ENCODE results near the gene HOXB3. TPM values are rescaled to one million over a fixed set of nuclear protein-coding genes. Genes with fewer than 3 reads are reported as not detected.
A peak's percentile ranks its signal among the peaks of the same experiment; 100 is the strongest.

The HOXB3 gene
- total RNA-seq, 4 donors from 2014 or later: 2.5 to 11.1 (median 5.8) TPM

GRCh38 chr17:48577946-48578615, 12.0 kb downstream of the HOXB3 start, which contains the start of gene HOXB4:
Gene HOXB4 (minus strand): TSS chr17:48578350. CDS start chr17:48578319, 31 bp downstream.
- no peak for DNase-seq
- Histone ChIP-seq H3K9me3 (no peaks in the 10 kb centered on the region), H3K27ac (peak within 1 kb of the TSS; percentile 88 to 96 (median 92)), H3K4me3 (peak within 1 kb of the TSS; percentile 49 to 83 (median 61)), H3K27me3 (peaks cover 0 to 100% (median 6%) of the 10 kb centered on the region in 4 donors), H3K4me1 (peaks cover 0 to 95% (median 49%) of the 10 kb centered on the region in 3 donors), H3K36me3 (no peaks in the 10 kb centered on the region)
- WGBS, 2 donors: 1 to 2% methylated on average over 22 to 26 of the region's 58 CpGs
- intact Hi-C loops (cut with DNase I): loop anchor here (5.0 kb wide), 1 partner anchor 36 kb away; no protein-coding TSS in a partner anchor
- peak in 1 of 4 donors; percentile 38 for TF ChIP-seq POLR2A (IDR thresholded peaks at IDR 0.05)
- no peak for TF ChIP-seq CTCF (IDR thresholded peaks at IDR 0.05)

GRCh38 chr17:48577330-48577945, 12.6 kb downstream of the HOXB3 start:
- Histone ChIP-seq H3K36me3 (no peaks in the 10 kb centered on the region), H3K9me3 (no peaks in the 10 kb centered on the region), H3K4me3 (peak overlapping the region; percentile 49 to 83 (median 61)), H3K27me3 (peaks cover 0 to 100% (median 6%) of the 10 kb centered on the region in 4 donors), H3K4me1 (peaks cover 0 to 95% (median 51%) of the 10 kb centered on the region in 3 donors), H3K27ac (peak overlapping the region; percentile 88 to 96 (median 92))
- 4 to 13% methylated on average over 7 to 8 of the region's 19 CpGs for WGBS, 2 donors
- intact Hi-C loops (cut with DNase I): loop anchor here (5.0 kb wide), 1 partner anchor 35 kb away; no protein-coding TSS in a partner anchor
- TF ChIP-seq CTCF (IDR thresholded peaks at IDR 0.05): no peak
- TF ChIP-seq POLR2A (IDR thresholded peaks at IDR 0.05): no peak
- no peak for DNase-seq

GRCh38 chr17:48576479-48577309, 13.3 kb downstream of the HOXB3 start:
- WGBS, 2 donors: 3 to 10% methylated on average over 9 to 17 of the region's 43 CpGs
- Histone ChIP-seq H3K27ac (peak overlapping the region; percentile 88 to 96 (median 92)), H3K4me1 (peaks cover 0 to 95% (median 56%) of the 10 kb centered on the region in 3 donors), H3K27me3 (peaks cover 0 to 100% (median 6%) of the 10 kb centered on the region in 4 donors), H3K9me3 (no peaks in the 10 kb centered on the region), H3K36me3 (no peaks in the 10 kb centered on the region), H3K4me3 (peak overlapping the region; percentile 49 to 83 (median 61))
- TF ChIP-seq CTCF (IDR thresholded peaks at IDR 0.05) (no peak), POLR2A (IDR thresholded peaks at IDR 0.05) (peak in 2 of 4 donors; percentile 36 to 47)
- intact Hi-C loops (cut with DNase I): loop anchor here (5.0 kb wide), 1 partner anchor 34 kb away; no protein-coding TSS in a partner anchor
- no peak for DNase-seq

- no peaks in the 10 kb centered on the region for H3K9me3 ChIP-seq
- H3K4me1 ChIP-seq: peaks cover 0 to 94% (median 50%) of the 10 kb centered on the region in 3 donors
- TF ChIP-seq CTCF (IDR thresholded peaks at IDR 0.05) (no peak), POLR2A (IDR thresholded peaks at IDR 0.05) (no peak)
- H3K4me3 ChIP-seq: peak overlapping the region; percentile 49 to 83 (median 61)
- no peaks in the 10 kb centered on the region for H3K36me3 ChIP-seq
- intact Hi-C loops (cut with DNase I): loop anchor here (5.0 kb wide), 1 partner anchor 34 kb away; no protein-coding TSS in a partner anchor
- peak overlapping the region; percentile 88 to 96 (median 92) for H3K27ac ChIP-seq
- no peak for DNase-seq
- H3K27me3 ChIP-seq: peaks cover 0 to 100% (median 6%) of the 10 kb centered on the region in 4 donors
- WGBS, 2 donors: 15 to 40% methylated on average over 18 to 19 of the region's 22 CpGs
These were observed 14.2 kb downstream of the HOXB3 start for GRCh38 chr17:48575673-48576478.
